A549 treated with CpdA at 1 μM for 4 hours (cell line): Measurements from ENCODE around the gene TLE7. TPM values are rescaled to one million over a fixed set of nuclear protein-coding genes. Genes with fewer than 3 reads are reported as not detected.

ENCODE experiments used
- total RNA-seq: library from RNA; stranded (reverse); fragments of 200-300 nt; extraction: Qiagen RNA extraction; gene quantifications from 5 replicates; pipeline ENCODE4 v1.2.3, GENCODE V29; 2022; ENCODE audit warnings: low read depth

TLE7 gene
- not detected in 5 replicates for total RNA-seq

DNA sequence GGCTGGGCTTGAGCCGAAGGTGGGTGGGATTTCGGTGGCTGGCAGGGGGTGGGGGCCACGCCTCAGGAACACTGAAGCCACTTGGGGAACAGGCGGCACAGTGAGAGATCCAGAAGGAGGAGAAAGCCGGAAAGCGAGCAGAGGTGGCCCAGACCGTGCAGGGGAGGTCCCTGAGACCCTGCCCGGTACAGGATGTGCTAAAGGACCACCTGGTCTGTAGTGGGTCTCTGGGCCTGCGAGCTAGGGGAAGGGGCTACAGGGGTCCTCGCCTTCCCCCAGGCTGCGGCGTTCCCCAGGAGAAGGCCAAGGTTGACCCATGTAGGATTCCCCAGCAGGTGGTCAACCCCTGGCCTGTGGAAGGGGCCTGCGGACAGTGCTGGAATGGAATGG, at the start of gene TLE7:
TSS of gene TLE7 (minus strand) at position 4 of the 390 bp plus-strand sequence. CDS start 8,730 bp downstream, outside the sequence.

DNA sequence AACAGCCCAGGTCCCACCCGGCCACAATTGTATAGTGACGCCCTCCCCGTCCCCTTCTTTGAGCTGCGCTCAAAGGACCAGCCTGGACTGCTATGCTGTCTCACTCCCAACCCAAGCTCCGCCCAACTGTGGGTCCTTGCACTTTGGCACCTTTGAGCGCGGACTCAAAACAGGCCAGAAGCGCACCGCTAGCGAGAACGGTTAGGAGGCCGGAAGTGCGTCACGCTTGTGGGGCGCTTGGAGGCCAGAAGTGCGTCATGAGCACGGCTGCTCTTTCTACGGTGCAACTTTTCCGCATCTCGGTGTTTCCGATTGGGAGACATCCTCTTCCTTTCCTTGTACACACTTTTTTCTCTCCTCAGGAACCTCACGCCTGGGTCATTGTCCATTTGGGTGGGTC, 47.3 kb upstream of the TLE7 start, which contains the start of gene ZNF19:
TSS of gene ZNF19 (minus strand) at position 203 of the 400 bp plus-strand sequence. CDS start 7,210 bp downstream, outside the sequence.

DNA sequence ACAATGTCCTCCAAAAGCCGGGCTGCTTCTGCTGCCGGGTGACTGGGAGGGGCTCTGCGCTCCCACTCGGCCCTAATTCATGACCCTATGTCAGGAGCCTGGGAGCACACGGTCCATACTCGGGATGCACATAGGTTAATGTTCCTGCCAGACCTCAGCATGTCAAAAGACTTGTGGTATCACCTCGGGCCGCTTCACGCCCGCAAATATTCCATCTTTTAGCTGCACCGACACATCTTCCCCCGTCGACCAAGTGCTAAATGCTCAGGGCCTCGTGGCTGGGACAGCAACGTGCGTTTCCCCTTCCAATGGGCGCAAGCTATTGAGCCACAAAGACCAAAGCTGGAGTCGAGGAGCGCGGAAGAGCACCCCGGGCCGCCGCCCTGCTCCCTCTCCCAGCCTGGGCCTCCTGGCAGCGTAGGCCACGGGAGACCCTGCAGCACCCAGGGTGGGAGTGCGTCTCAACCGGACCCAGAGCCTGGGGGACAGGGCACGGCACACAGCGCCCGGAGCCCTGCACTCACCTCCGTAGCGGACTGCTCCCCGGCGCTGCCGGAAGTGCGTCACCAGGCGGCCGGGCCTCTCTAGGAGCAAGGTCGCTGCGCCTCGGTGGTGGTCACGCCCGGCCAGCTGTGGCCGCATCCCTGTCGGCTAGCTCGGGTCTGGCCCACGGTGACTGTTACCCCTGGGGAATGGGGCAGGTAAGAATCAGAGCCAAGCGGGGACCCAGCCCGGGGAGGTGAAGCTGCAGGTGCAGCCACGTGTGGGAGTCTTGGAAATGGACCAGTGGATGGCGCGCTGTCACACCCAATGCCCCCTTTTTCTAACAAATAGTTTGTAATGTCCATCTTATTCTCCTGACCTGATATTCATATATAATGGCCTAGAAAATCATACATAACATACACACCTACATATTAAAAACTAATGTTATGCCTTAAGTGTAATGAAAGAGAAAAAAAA, 20.1 kb upstream of the TLE7 start, which contains the start of gene ZNF23:
TSS of gene ZNF23 (minus strand) at position 562 of the 963 bp plus-strand sequence. CDS start 5,451 bp downstream, outside the sequence.

Other genes with a start within 250 kb of the TLE7 start
- gene HYDIN, start 211.3 kb downstream of the TLE7 start, total RNA-seq = 0.21 to 0.55 TPM (median 0.32 TPM) in 5 replicates
- gene CMTR2, start 152.7 kb downstream of the TLE7 start, total RNA-seq = 12.9 to 15.4 TPM (median 13.8 TPM) in 5 replicates
- gene CALB2, start 83.3 kb downstream of the TLE7 start, total RNA-seq = 5.8 to 8.8 TPM (median 7.2 TPM) in 5 replicates
- 5.4 to 7.4 TPM (median 6.1 TPM) in 5 replicates for gene ZNF23, start 20.2 kb upstream of the TLE7 start, total RNA-seq
- gene ZNF19, start 47.3 kb upstream of the TLE7 start, total RNA-seq = 1.2 to 3.0 TPM (median 2.0 TPM) in 5 replicates
- gene CHST4, start 84.4 kb upstream of the TLE7 start, total RNA-seq = 0.06 to 0.20 TPM (median 0.06 TPM) in 4 of 5 replicates, not detected in the other
- gene TAT, start 135.0 kb upstream of the TLE7 start, total RNA-seq = 0.02 to 0.09 TPM (median 0.05 TPM) in 3 of 5 replicates, not detected in the others
- gene MARVELD3, start 184.1 kb upstream of the TLE7 start, total RNA-seq = 0.22 to 0.56 TPM (median 0.49 TPM) in 5 replicates